HL-60 (cell line): ENCODE results near the gene CREBL2.

Source experiments
- DNase-seq, 2 experiments: peaks; one replicate each; pipeline ENCODE4 v3.0.0-alpha.2; 2010 to 2020; ENCODE audit warnings: low read depth in 1 of 2, low spot score in 1 of 2
- H3K27ac ChIP-seq: fragments of 250-450 bp; sonication (Bioruptor Pico); replicated peaks from 2 replicates; pipeline ENCODE4 v1.5.1; 2020; ENCODE audit warnings: mild to moderate bottlenecking, moderate library complexity
- H3K27me3 ChIP-seq: fragments of 250-450 bp; sonication (Bioruptor Pico); 2 replicates; pipeline ENCODE4 v1.5.1; 2021; ENCODE audit warnings: mild to moderate bottlenecking, moderate library complexity; ENCODE audit not compliant: insufficient read depth, poor library complexity, severe bottlenecking
- H3K4me3 ChIP-seq: replicated peaks from 2 replicates; pipeline ENCODE4 v1.5.1; 2011; ENCODE audit warnings: mild to moderate bottlenecking, control low read depth, low read length; ENCODE audit not compliant: insufficient read depth
- GABPA ChIP-seq: IDR thresholded peaks from 2 replicates; pipeline ENCODE4 v1.6.1; 2012; ENCODE audit warnings: low read depth
- POLR2AphosphoS5 ChIP-seq: IDR thresholded peaks from 2 replicates; pipeline ENCODE4 v1.6.1; 2012; ENCODE audit warnings: low read depth
- SPI1 ChIP-seq: IDR thresholded peaks from 2 replicates; pipeline ENCODE4 v1.6.1; 2012; ENCODE audit warnings: low read depth, mild to moderate bottlenecking, borderline replicate concordance
- TF ChIP-seq, protein P1 (sequence below): IDR thresholded peaks from 2 replicates; pipeline ENCODE4 v1.6.1; 2012; ENCODE audit warnings: low read depth; ENCODE audit not compliant: insufficient replicate concordance
- TF ChIP-seq, protein P2 (sequence below): IDR thresholded peaks from one replicate; pipeline ENCODE4 v1.5.1; 2011; ENCODE audit warnings: low read length, control low read depth, inconsistent platforms; ENCODE audit not compliant: insufficient read depth

Gene CREBL2

DNA sequence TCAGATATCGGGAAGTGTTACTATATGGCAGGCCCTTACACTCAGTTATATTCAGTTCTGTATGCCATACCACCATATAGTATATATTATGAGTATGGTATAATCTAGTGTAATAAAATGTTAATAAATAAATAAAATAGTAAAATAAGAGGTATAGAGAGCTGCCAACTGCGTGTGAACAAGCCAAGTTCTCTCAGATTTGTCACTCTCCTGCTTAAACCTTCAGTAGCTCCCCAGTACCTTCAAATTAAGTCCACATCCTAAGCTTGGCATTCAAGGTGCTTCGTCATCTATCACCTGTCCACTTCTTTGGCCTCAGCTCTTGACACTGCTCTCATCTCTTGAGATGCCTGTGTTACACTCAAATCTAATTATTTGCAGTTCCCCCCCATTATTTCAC, 12.8 kb upstream of the CREBL2 start:
- no peak for DNase-seq
- Histone ChIP-seq H3K27ac (no peak overlapping the region), H3K27me3 (no peaks in the 10 kb centered on the region), H3K4me3 (no peak overlapping the region)
- TF ChIP-seq, protein P1, sequence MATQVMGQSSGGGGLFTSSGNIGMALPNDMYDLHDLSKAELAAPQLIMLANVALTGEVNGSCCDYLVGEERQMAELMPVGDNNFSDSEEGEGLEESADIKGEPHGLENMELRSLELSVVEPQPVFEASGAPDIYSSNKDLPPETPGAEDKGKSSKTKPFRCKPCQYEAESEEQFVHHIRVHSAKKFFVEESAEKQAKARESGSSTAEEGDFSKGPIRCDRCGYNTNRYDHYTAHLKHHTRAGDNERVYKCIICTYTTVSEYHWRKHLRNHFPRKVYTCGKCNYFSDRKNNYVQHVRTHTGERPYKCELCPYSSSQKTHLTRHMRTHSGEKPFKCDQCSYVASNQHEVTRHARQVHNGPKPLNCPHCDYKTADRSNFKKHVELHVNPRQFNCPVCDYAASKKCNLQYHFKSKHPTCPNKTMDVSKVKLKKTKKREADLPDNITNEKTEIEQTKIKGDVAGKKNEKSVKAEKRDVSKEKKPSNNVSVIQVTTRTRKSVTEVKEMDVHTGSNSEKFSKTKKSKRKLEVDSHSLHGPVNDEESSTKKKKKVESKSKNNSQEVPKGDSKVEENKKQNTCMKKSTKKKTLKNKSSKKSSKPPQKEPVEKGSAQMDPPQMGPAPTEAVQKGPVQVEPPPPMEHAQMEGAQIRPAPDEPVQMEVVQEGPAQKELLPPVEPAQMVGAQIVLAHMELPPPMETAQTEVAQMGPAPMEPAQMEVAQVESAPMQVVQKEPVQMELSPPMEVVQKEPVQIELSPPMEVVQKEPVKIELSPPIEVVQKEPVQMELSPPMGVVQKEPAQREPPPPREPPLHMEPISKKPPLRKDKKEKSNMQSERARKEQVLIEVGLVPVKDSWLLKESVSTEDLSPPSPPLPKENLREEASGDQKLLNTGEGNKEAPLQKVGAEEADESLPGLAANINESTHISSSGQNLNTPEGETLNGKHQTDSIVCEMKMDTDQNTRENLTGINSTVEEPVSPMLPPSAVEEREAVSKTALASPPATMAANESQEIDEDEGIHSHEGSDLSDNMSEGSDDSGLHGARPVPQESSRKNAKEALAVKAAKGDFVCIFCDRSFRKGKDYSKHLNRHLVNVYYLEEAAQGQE, result no peak
- no peak for TF ChIP-seq POLR2AphosphoS5
- TF ChIP-seq, protein P2, sequence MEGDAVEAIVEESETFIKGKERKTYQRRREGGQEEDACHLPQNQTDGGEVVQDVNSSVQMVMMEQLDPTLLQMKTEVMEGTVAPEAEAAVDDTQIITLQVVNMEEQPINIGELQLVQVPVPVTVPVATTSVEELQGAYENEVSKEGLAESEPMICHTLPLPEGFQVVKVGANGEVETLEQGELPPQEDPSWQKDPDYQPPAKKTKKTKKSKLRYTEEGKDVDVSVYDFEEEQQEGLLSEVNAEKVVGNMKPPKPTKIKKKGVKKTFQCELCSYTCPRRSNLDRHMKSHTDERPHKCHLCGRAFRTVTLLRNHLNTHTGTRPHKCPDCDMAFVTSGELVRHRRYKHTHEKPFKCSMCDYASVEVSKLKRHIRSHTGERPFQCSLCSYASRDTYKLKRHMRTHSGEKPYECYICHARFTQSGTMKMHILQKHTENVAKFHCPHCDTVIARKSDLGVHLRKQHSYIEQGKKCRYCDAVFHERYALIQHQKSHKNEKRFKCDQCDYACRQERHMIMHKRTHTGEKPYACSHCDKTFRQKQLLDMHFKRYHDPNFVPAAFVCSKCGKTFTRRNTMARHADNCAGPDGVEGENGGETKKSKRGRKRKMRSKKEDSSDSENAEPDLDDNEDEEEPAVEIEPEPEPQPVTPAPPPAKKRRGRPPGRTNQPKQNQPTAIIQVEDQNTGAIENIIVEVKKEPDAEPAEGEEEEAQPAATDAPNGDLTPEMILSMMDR, result no peak
- TF ChIP-seq SPI1, result no peak
- no peak for TF ChIP-seq GABPA

DNA sequence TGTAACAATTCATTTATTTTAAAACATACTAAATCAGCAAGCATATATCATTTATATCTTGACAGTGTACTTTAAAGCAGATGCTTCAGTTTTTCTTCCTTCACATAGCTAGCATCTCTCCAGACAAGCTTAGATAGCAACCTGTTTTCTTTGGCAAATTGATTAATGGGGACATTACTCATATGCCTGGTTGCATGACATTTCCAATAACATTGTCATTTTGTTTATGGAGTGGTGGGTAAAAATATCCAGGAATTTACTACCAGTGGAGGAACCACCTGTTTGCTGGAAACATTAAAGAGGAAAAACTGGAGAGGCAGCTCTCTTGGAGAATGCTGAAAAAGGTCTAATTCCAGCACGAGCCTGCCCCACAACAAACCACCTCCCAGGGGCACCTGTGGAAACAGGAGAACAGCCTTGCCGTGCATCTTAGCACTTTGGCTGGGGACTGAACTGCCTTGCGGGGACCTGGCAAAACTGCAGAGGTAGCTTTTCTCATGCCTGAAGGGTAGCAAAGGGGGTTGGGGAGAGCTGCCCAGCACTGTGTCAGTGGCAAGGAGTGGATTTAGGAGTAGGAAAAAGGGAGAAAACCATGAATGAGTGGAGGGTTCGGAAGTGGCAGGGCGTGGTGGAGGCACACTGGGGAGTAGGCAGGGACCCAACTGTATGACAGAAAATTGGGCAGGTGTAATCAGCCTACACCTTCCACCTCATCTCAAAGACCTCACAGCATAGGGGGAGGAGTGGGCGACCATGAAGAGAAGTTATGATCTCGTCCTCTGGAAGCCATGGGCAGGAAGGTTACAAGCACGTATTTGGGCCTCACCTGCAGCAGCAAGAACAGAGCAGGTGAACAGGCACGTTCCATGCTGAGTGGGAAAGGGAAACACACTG, 11.7 kb upstream of the CREBL2 start:
- Histone ChIP-seq H3K27me3 (no peaks in the 10 kb centered on the region), H3K27ac (no peak overlapping the region; the same call in 1 of the 2 replicates), H3K4me3 (no peak overlapping the region)
- no peak for DNase-seq
- TF ChIP-seq, protein P1, result no peak
- TF ChIP-seq GABPA (no peak), SPI1 (no peak), POLR2AphosphoS5 (no peak)
- TF ChIP-seq, protein P2, result no peak

DNA sequence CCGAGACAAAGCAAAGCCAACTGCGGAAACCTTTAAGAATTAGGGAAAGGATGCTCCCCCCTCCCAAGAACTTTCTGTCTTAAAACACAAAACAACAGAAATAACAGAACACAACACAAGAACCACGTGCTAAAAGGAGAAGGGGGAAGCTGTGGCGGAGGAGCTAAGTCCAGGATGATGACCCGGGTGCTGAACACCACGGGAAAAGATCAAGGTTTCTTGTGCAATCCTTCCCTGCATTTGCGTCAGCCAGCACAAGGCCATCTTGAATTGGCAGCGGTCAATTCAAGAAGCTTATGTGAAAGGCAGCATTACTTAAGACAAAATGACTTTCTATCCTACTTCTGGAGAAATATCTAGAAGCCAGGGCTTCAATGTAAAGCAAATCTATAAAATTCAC, 11.0 kb upstream of the CREBL2 start:
- TF ChIP-seq, protein P2, result no peak
- TF ChIP-seq SPI1, result 0 out of 2 replicates have a peak, but pooled peaks have one; percentile 16
- DNase-seq, result peak; percentile 79 to 80
- H3K4me3 ChIP-seq, result no peak overlapping the region
- H3K27ac ChIP-seq, result peak overlapping the region; percentile 32
- H3K27me3 ChIP-seq, result no peaks in the 10 kb centered on the region

DNA sequence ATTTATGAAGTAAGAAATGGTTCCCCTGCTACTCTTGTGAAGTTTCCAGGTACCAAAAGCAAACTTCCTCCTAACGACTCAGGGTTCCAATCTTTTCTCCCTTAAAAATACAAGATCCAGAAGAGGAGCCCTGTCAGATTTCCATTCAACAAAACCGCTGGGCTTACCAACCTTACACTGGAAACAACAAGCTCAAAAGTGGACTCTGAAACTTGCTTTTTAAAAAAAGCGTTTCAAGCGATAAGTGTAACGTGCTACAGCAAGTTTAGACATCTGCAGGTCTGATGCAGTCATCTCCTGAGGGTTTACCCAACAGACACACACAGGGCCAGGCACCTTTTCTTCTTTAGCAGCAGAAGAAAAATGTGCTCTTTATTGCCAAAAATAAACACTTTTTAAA, 6.9 kb upstream of the CREBL2 start:
- no peak overlapping the region for H3K27ac ChIP-seq
- TF ChIP-seq, protein P2, result no peak
- TF ChIP-seq, protein P1, result no peak
- TF ChIP-seq POLR2AphosphoS5, result no peak
- TF ChIP-seq GABPA, result no peak
- no peak for TF ChIP-seq SPI1
- H3K4me3 ChIP-seq, result no peak overlapping the region

More for the DNA sequence above, 6.9 kb upstream of the CREBL2 start:
- H3K27me3 ChIP-seq, result no peaks in the 10 kb centered on the region
- DNase-seq, result no peak
